Keratinocyte (primary cell): ENCODE measurements around the gene ISG15.

Source experiments
- EZH2 ChIP-seq: IDR thresholded peaks from one replicate; pipeline ENCODE4 v1.6.1; 2012; ENCODE audit warnings: inconsistent platforms, mild to moderate bottlenecking, low read length, moderate library complexity
- TF ChIP-seq, protein P1 (sequence below), 3 experiments: IDR thresholded peaks in 1 of 3; conservative IDR thresholded peaks in 1 of 3; optimal IDR thresholded peaks in 1 of 3; 2 replicates in 2 of 3; 3 replicates in 1 of 3; pipeline versions ENCODE3 to v1.5.1; 2011; ENCODE audit warnings: low read length in 3 of 3, mild to moderate bottlenecking in 3 of 3, moderate library complexity in 2 of 3, control low read depth in 1 of 3, inconsistent platforms in 1 of 3; ENCODE audit not compliant: insufficient read depth in 2 of 3; ENCODE audit errors: extremely low read depth in 1 of 3

DNA sequence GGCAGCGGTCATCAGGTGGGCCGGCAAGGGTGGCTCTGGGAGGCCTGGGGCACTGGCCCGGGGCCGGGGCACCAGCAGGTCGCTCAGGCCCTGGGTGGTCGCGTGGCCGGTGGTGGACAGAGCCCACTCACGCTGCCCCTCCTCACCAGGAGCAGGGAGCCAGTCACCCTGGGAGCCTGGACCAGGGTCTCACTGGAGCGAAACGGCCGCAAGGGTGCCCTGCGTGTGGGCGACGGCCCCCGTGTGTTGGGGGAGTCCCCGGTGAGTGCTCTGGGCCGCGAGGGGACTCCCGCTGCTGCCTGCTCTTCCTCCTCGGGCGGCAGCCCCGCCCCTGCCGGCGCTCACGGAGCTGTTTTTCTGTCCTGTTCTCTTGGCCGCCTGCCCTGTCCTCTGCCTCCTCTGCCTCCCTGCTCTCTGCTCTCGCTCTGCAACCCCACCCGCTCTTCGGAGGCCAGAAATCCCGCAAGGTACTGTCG is 37.3 kb downstream of the ISG15 start:
- TF ChIP-seq, protein P1, sequence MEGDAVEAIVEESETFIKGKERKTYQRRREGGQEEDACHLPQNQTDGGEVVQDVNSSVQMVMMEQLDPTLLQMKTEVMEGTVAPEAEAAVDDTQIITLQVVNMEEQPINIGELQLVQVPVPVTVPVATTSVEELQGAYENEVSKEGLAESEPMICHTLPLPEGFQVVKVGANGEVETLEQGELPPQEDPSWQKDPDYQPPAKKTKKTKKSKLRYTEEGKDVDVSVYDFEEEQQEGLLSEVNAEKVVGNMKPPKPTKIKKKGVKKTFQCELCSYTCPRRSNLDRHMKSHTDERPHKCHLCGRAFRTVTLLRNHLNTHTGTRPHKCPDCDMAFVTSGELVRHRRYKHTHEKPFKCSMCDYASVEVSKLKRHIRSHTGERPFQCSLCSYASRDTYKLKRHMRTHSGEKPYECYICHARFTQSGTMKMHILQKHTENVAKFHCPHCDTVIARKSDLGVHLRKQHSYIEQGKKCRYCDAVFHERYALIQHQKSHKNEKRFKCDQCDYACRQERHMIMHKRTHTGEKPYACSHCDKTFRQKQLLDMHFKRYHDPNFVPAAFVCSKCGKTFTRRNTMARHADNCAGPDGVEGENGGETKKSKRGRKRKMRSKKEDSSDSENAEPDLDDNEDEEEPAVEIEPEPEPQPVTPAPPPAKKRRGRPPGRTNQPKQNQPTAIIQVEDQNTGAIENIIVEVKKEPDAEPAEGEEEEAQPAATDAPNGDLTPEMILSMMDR (optimal IDR thresholded peaks at IDR 0.05 in 1 of 3, IDR thresholded peaks at IDR 0.05 in 1 of 3, conservative IDR thresholded peaks at IDR 0.05 in 1 of 3; ENCODE audit: extremely low read depth in 1 of 3, insufficient read depth in 2 of 3, low read length in 3 of 3): no peak
- no peak for TF ChIP-seq EZH2
